Tibial nerve (tissue), 4 donors: Measurements from ENCODE around the gene SMIM23.

Source experiments
- EP300 ChIP-seq, 2 donors: sonication (generic); formaldehyde crosslinking; IDR thresholded peaks; one replicate each; pipeline ENCODE4 v1.6.1; 2017; ENCODE audit warnings: antibody characterized with exemption in 2 of 2, mild to moderate bottlenecking in 1 of 2
- TF ChIP-seq, protein P1 (sequence below), 5 experiments: fragments of 200-600 bp in 3 of 5; fragments of 450-650 bp in 2 of 5; sonication (generic) in 3 of 5; IDR thresholded peaks; one replicate each; pipeline ENCODE4 v1.5.1; 2016 to 2019; ENCODE audit warnings: antibody characterized with exemption in 5 of 5, mild to moderate bottlenecking in 3 of 5, moderate library complexity in 2 of 5

DNA sequence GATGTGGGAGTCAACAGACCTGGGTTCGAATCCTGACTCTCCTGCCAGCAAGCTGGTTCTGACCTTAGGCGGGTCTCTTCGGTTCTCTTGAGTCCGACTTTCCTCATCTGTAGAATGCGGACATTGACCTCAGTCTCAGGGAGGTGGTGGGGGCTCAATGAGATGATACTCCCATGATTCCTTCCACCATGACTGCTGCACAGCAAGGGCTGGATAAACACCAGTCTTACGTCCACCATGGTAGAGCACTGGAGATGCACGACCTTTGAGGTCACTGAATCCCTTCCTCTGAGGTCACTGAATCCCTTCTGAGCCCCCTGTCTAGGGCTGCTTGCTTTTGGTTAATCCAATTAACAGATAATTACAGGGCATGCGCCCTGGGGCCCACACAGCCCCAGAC, 12.5 kb upstream of the SMIM23 start:
- TF ChIP-seq, protein P1, sequence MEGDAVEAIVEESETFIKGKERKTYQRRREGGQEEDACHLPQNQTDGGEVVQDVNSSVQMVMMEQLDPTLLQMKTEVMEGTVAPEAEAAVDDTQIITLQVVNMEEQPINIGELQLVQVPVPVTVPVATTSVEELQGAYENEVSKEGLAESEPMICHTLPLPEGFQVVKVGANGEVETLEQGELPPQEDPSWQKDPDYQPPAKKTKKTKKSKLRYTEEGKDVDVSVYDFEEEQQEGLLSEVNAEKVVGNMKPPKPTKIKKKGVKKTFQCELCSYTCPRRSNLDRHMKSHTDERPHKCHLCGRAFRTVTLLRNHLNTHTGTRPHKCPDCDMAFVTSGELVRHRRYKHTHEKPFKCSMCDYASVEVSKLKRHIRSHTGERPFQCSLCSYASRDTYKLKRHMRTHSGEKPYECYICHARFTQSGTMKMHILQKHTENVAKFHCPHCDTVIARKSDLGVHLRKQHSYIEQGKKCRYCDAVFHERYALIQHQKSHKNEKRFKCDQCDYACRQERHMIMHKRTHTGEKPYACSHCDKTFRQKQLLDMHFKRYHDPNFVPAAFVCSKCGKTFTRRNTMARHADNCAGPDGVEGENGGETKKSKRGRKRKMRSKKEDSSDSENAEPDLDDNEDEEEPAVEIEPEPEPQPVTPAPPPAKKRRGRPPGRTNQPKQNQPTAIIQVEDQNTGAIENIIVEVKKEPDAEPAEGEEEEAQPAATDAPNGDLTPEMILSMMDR (IDR thresholded peaks at IDR 0.05): no peak
- TF ChIP-seq EP300 (IDR thresholded peaks at IDR 0.05): no peak
